ENCODE data around the gene ARFRP1.
A peak's percentile ranks its signal among the peaks of the same experiment; 100 is the strongest.

Gene ARFRP1

GRCh38 chr20:63707558-63708300 is at the start of gene ARFRP1, which contains the start of gene ZGPAT:
Gene ARFRP1 (minus strand): TSS chr20:63707976. CDS start chr20:63707091, 885 bp downstream.
Gene ZGPAT (plus strand): TSS chr20:63708039. CDS start chr20:63708581, 542 bp downstream.
- peak; percentile 65 to 82 (median 75) for DNase-seq (ENCODE audit: low read depth in 4 of 4, low spot score in 1 of 4)

- no peak for DNase-seq (ENCODE audit: low read depth in 4 of 4, low spot score in 1 of 4)
Measured at GRCh38 chr20:63756648-63756991, 48.8 kb upstream of the ARFRP1 start.

GRCh38 chr20:63755933-63756647 is 48.3 kb upstream of the ARFRP1 start:
- no peak for DNase-seq (ENCODE audit: low read depth in 4 of 4, low spot score in 1 of 4)

- no peak for DNase-seq (ENCODE audit: low read depth in 4 of 4, low spot score in 1 of 4)
Measured at GRCh38 chr20:63754008-63754407, 46.2 kb upstream of the ARFRP1 start.

- DNase-seq (ENCODE audit: low read depth in 4 of 4, low spot score in 1 of 4): no peak
Measured at GRCh38 chr20:63753381-63753780, 45.6 kb upstream of the ARFRP1 start.

- no peak for DNase-seq (ENCODE audit: low read depth in 4 of 4, low spot score in 1 of 4)
Measured at GRCh38 chr20:63752411-63753101, 44.8 kb upstream of the ARFRP1 start.

- no peak for DNase-seq (ENCODE audit: low read depth in 4 of 4, low spot score in 1 of 4)
Measured at GRCh38 chr20:63751471-63752271, 43.9 kb upstream of the ARFRP1 start.

- peak in 1 of 4 experiments; percentile 31 for DNase-seq (ENCODE audit: low read depth in 4 of 4, low spot score in 1 of 4)
Measured at GRCh38 chr20:63750807-63751470, 43.2 kb upstream of the ARFRP1 start.

- DNase-seq (ENCODE audit: low read depth in 4 of 4, low spot score in 1 of 4): no peak
Measured at GRCh38 chr20:63749597-63750508, 42.1 kb upstream of the ARFRP1 start.

GRCh38 chr20:63748934-63749270 is 41.1 kb upstream of the ARFRP1 start:
- no peak for DNase-seq (ENCODE audit: low read depth in 4 of 4, low spot score in 1 of 4)

- DNase-seq (ENCODE audit: low read depth in 4 of 4, low spot score in 1 of 4): no peak
Measured at GRCh38 chr20:63748070-63748933, 40.5 kb upstream of the ARFRP1 start.

GRCh38 chr20:63747622-63748069 is 39.9 kb upstream of the ARFRP1 start:
- DNase-seq (ENCODE audit: low read depth in 4 of 4, low spot score in 1 of 4): no peak

GRCh38 chr20:63746751-63747315 is 39.1 kb upstream of the ARFRP1 start:
- no peak for DNase-seq (ENCODE audit: low read depth in 4 of 4, low spot score in 1 of 4)

GRCh38 chr20:63745961-63746731 is 38.4 kb upstream of the ARFRP1 start:
- DNase-seq (ENCODE audit: low read depth in 4 of 4, low spot score in 1 of 4): no peak

GRCh38 chr20:63745424-63745805 is 37.6 kb upstream of the ARFRP1 start:
- no peak for DNase-seq (ENCODE audit: low read depth in 4 of 4, low spot score in 1 of 4)

GRCh38 chr20:63744574-63745423 is 37.0 kb upstream of the ARFRP1 start:
- DNase-seq (ENCODE audit: low read depth in 4 of 4, low spot score in 1 of 4): no peak

GRCh38 chr20:63744158-63744557 is 36.4 kb upstream of the ARFRP1 start:
- DNase-seq (ENCODE audit: low read depth in 4 of 4, low spot score in 1 of 4): no peak
